Activated T-helper 9 cell treated with anti-CD3 and anti-CD28 coated beads, Interleukin-2, amount 50 U/mL, for 16 hours (primary cell): ENCODE measurements around the gene DEDD.

Source experiments
- DNase-seq: peaks from one replicate; pipeline ENCODE4 v3.0.0-alpha.2; 2020; ENCODE audit warnings: low read depth

Gene DEDD

GRCh38 chr1:161163793-161164192 is 31.3 kb upstream of the DEDD start:
- no peak for DNase-seq

GRCh38 chr1:161162806-161163205 is 30.3 kb upstream of the DEDD start:
- DNase-seq: no peak

GRCh38 chr1:161162052-161162451 is 29.6 kb upstream of the DEDD start:
- no peak for DNase-seq

- no peak for DNase-seq
Measured at GRCh38 chr1:161161652-161162051, 29.2 kb upstream of the DEDD start.

GRCh38 chr1:161160671-161161145 is 28.2 kb upstream of the DEDD start:
- DNase-seq: no peak

GRCh38 chr1:161159913-161160243 is 27.4 kb upstream of the DEDD start:
- DNase-seq: no peak

- DNase-seq: peak; percentile 86
Measured at GRCh38 chr1:161159087-161159912, 26.8 kb upstream of the DEDD start, which contains the start of gene USP21. USP21 (plus strand) TSS chr1:161159500; CDS start chr1:161160641, 1,141 bp downstream.

GRCh38 chr1:161158316-161159010 is 26.0 kb upstream of the DEDD start:
- no peak for DNase-seq

GRCh38 chr1:161157867-161158266 is 25.4 kb upstream of the DEDD start:
- no peak for DNase-seq

- peak; percentile 70 for DNase-seq
Measured at GRCh38 chr1:161153682-161154337, 21.3 kb upstream of the DEDD start, which contains the start of gene UFC1. UFC1 (plus strand) TSS chr1:161153978; CDS start chr1:161153998, 20 bp downstream.

GRCh38 chr1:161153176-161153575 is 20.7 kb upstream of the DEDD start:
- no peak for DNase-seq

- DNase-seq: no peak
Measured at GRCh38 chr1:161145832-161146231, 13.4 kb upstream of the DEDD start.

- DNase-seq: no peak
Measured at GRCh38 chr1:161140755-161141400, 8.4 kb upstream of the DEDD start.

- no peak for DNase-seq
Measured at GRCh38 chr1:161139766-161140165, 7.3 kb upstream of the DEDD start.

GRCh38 chr1:161138431-161138830 is 6.0 kb upstream of the DEDD start:
- DNase-seq: no peak

GRCh38 chr1:161137881-161138280 is 5.4 kb upstream of the DEDD start:
- DNase-seq: no peak

GRCh38 chr1:161133220-161133740 is 813 bp upstream of the DEDD start:
- DNase-seq: no peak

GRCh38 chr1:161131523-161132409 is 701 bp downstream of the DEDD start:
- no peak for DNase-seq

GRCh38 chr1:161130266-161130665 is 2.2 kb downstream of the DEDD start:
- DNase-seq: no peak

GRCh38 chr1:161128591-161129420 is 3.7 kb downstream of the DEDD start:
- no peak for DNase-seq
